ENCODE results near the gene FAM241A.
"Not testable (repeated sequence)": the region's sequence is repeated elsewhere in the genome, so short reads cannot be mapped to it uniquely, and the experiment has no call there.

FAM241A gene

GRCh38 chr4:112176596-112176995 lies 31.3 kb downstream of the FAM241A start:
- no peak for DNase-seq

GRCh38 chr4:112178741-112179140 lies 33.5 kb downstream of the FAM241A start:
- not testable (repeated sequence) for DNase-seq

DNA sequence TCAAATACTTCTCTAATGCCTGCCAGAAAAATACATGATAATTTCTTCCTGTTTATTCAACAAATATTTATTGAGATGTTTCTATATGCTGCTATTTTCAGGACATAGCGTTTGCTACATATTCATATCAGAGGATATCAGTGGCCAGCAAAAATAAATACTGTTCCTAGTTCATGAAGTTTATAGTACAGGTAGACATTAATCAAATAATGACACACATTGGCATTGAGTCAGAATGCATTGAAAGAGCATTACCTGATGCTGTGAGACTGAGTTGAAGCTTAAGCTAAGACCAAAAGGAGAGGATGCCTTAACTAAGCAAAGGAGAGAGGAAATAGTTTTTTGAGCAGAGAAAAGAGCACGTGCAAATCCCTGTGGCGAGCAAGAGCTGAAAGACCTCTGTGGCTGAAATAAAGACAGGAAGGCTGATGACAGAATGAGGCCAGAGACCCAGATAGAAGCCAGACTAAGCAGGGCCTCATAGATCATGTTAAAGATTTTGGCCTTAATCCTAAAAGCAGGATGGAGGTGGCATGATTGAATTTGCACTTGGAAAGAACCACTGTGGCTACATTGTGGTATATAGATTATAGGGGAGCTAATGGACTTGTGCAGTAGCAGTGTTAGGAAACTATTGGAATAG lies 36.2 kb downstream of the FAM241A start:
- DNase-seq, result no peak

- DNase-seq, result no peak
Measured at GRCh38 chr4:112182604-112183003, 37.4 kb downstream of the FAM241A start.

DNA sequence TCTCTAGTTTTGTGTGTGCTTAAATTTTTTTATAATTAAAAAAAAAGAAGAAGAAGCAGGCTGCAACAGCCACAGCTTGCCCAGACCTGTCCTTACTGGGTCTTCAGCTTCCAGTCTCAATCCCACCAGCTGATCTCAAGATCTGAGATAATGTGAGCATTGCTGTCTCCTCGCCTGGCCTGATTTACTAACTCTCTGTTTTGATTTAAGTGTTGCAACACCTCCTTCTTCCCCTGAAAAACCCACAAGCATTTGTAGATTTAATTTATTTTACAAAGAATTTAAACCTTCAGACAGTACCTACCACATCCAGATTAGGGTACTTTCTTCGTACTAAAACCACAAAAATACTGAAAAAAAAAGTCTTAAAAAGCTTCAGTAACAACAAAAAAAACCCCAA lies 38.0 kb downstream of the FAM241A start:
- DNase-seq, result no peak

DNA sequence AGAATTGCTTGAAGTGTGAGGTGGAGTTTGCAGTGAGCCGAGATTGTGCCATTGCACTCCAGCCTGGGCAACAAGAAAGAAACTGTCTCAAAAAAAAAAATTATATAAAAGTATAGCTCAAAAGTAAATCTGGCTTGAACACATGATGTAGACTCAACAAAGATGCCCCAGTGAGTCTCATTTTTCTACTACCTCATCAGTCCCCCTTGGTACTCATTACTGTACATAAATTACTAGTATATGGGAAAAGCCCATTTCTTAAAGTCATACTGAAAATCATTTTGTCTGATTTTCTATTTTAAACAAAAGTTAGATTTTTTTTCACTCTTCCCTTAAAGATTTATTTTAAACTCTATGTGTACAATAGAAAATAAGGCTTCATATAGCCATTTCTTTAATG lies 39.2 kb downstream of the FAM241A start:
- DNase-seq, result no peak

- no peak for DNase-seq
Measured at GRCh38 chr4:112185334-112185733, 40.1 kb downstream of the FAM241A start.

- DNase-seq, result no peak
Measured at GRCh38 chr4:112185740-112186670, 40.8 kb downstream of the FAM241A start.

- DNase-seq, result no peak
Measured at GRCh38 chr4:112189754-112190153, 44.5 kb downstream of the FAM241A start.

GRCh38 chr4:112190684-112191083 lies 45.4 kb downstream of the FAM241A start:
- DNase-seq, result no peak

DNA sequence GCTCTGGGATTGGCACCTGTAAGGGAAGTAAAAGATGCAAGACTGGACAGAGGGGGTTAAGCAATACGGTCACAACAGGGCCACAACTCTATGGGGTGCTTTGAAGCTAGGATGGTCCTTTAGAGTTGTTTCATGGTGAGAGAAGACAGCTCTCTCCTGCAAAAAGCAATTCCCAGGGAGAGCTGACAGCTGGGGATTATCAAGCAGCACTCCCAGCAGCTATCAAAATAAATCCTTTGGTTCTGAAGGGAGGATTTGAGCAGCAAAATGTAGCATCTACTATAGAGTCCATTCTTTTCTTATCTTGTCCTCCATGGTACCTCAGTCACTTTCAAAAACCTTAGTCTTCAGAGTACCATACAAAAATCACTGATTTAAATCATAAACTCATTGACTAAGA lies 51.2 kb downstream of the FAM241A start:
- DNase-seq, result no peak

- DNase-seq, result no peak
Measured at GRCh38 chr4:112199041-112199440, 53.8 kb downstream of the FAM241A start.

- DNase-seq, result no peak
Measured at GRCh38 chr4:112201915-112202505, 56.8 kb downstream of the FAM241A start.

- no peak for DNase-seq
Measured at GRCh38 chr4:112203593-112203992, 58.3 kb downstream of the FAM241A start.

DNA sequence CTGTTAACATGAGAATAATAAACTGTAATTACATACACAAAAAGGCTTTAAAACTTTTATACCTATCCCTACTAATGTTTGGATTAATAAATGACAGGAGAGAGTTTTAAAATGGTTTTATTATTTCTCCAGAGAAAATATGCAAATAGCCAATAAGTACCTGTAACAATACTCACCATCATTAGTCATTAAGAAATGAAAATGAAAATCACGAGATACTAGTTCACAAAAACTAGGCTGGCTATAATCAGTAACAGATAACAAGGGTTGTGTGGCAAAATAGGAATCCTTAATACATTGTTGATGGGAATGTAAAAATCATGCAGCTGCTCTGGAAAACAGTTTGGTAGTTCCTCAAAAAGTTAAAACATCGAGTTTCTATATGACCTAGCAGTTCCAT lies 61.2 kb downstream of the FAM241A start:
- no peak for DNase-seq

DNA sequence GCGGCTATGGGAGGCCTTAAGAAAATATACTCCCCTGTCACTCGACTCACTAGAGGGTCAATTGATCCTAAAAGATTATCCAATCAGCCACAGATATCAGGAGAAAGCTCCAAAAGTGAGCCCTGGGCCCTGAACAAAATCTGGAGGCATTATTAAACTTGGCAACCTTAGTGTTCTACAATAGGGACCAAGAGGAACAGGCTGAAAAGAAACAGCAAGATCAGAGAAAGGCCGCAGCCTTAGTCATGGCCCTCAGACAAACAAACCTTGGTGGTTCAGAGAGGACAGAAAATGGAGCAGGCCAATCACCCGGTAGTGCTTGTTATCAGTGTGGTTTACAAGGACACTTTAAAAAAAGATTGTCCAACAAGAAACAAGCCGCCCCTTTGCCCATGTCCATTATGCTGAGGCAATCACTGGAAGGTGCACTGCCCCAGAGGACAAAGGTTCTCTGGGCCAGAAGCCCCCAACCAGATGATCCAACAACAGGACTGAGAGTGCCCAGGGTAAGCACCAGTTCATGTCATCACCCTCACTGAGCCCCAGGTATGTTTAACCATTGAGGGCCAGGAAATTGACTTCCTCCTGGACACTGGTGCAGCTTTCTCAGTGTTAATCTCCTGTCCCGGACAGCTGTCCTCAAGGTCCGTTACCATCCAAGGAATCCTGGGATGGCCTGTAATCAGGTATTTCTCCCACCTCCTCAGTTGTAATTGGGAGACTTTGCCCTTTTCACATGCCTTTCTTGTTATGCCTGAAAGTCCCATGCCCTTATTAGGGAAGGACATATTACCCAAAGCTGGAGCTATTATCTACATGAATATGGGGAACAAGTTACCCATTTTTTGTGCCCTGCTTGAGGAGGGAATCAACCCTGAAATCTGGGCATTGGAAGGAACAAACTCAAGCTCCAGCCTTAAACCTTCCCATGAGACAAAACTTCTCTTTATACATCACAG lies 63.2 kb downstream of the FAM241A start:
- DNase-seq, result not testable (repeated sequence)

GRCh38 chr4:112210777-112211176 lies 65.5 kb downstream of the FAM241A start:
- DNase-seq, result no peak

DNA sequence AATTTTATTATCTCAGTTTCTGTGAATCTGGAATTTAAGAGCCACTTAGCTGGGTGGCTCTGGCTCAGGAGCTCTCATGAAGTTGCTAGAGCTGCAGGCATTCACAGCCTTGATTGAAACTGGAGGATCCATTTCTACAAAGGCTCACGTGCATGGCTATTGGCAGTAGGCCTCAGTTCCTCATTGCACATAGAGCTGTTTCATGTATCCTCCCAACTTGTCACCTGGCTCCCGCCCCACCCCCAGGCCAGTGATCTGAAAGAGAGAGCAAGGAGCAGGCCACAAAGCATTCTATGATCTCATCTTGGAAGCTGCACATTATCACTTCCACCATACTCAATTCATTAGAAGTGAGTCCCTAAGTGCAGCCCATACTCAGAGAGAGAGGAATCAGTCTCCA lies 67.8 kb downstream of the FAM241A start:
- no peak for DNase-seq

DNA sequence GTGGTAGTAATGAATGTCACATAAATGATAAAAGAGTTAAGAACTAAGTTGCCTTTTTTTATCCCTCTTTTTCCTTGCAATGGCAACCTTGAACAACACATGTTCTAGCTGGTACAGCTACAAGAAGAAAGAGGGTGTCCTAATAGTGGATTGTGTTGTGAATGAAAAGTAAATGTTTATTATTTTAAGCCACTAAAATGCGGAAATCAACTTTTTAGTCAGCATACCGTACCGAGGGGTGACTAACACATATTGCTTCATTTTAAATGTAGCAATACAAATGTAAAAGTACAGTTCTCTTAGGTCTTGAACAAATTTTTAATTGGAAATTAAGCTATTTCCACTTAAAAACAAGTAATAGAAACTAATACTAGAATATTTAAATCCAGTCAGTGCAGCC lies 68.6 kb downstream of the FAM241A start:
- DNase-seq, result peak; percentile 4

DNA sequence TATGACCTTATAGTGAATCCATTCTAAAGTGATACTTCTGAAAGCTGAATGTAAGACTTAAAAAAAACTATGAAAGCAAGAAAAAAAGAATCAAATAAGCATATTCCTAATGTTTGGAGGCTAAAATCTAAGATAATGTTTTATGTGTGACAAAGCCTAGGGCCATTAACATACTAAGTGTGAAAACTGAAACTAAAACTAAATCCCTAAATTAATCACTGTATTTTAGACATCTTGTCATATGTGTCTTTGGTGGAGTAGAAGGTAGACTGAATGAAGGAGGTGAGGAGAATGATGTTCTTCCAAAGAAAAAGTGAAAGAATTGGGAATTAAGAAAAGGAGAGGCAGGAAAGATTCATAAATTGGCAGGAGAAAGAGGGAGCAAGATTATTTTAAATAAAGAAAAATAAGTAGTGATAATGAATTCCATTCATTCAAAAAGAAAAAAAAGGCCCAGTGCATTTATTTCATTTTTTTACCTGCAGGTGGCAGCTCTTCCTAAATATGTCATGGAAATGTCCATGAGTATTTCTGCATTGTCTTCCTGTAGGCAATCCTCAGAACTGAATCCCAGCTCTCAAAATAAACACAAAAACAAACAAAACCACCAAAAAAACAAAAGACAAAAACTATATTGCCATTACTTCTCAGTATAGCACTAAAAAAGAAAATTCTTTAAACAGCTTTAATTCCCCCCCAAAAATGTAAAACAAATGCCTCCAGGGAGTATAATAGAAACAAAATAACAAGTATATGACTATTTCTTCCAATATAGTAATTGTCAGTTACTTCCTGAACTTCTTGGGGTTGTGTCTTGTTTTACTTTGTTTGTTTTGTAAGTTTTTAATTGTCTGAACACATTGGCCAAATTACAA lies 69.4 kb downstream of the FAM241A start:
- DNase-seq, result no peak

- DNase-seq, result no peak
Measured at GRCh38 chr4:112219826-112220366, 74.6 kb downstream of the FAM241A start.

Data from NCI-H226 (cell line).